CD14-positive monocyte (primary cell): ENCODE measurements around the gene LRTM2. TPM values are rescaled to one million over a fixed set of nuclear protein-coding genes. Genes with fewer than 3 reads are reported as not detected.
A peak's percentile ranks its signal among the peaks of the same experiment; 100 is the strongest.

Experiments
- DNase-seq, 3 donors: peaks; one replicate each; pipeline ENCODE4 v3.0.0-alpha.2; 2011 to 2022
- H2AFZ ChIP-seq: 2 replicates; pipeline ENCODE4 v1.6.0; 2012; ENCODE audit warnings: mild to moderate bottlenecking, low read depth, low read length, inconsistent platforms; ENCODE audit not compliant: insufficient read depth, poor library complexity, severe bottlenecking
- H3K27ac ChIP-seq, 2 donors: 1 replicate in 1 of 2; 2 replicates in 1 of 2; pipeline ENCODE4 v1.5.1; 2012 to 2013; ENCODE audit warnings: low read length in 2 of 2, control low read depth in 1 of 2, inconsistent platforms in 1 of 2, low read depth in 1 of 2, mild to moderate bottlenecking in 1 of 2
- H3K27me3 ChIP-seq, 2 donors: one replicate each; pipeline versions ENCODE4 v1.6.0 to v1.6.1; 2011 to 2013; ENCODE audit warnings: low read length in 2 of 2; ENCODE audit not compliant: control insufficient read depth in 2 of 2, insufficient read depth in 2 of 2
- H3K36me3 ChIP-seq, 2 donors: replicated peaks in 1 of 2; 1 replicate in 1 of 2; 2 replicates in 1 of 2; pipeline versions ENCODE4 v1.5.1 to v1.6.1; 2012 to 2013; ENCODE audit warnings: low read length in 2 of 2, control low read depth in 1 of 2, inconsistent platforms in 1 of 2, mild to moderate bottlenecking in 1 of 2; ENCODE audit not compliant: insufficient read depth in 2 of 2, control insufficient read depth in 1 of 2
- H3K4me1 ChIP-seq, 2 donors: 1 replicate in 1 of 2; 2 replicates in 1 of 2; pipeline versions ENCODE4 v1.5.1 to v1.6.1; 2012 to 2013; ENCODE audit warnings: low read length in 2 of 2, control low read depth in 1 of 2, inconsistent platforms in 1 of 2, mild to moderate bottlenecking in 1 of 2, moderate library complexity in 1 of 2; ENCODE audit not compliant: insufficient read depth in 2 of 2, control insufficient read depth in 1 of 2
- H3K4me2 ChIP-seq: replicated peaks from 2 replicates; pipeline ENCODE3; 2012; ENCODE audit warnings: low read length, moderate library complexity, mild to moderate bottlenecking; ENCODE audit not compliant: poor library complexity, severe bottlenecking; ENCODE audit errors: extremely low read depth
- H3K4me3 ChIP-seq, 3 experiments: fragments of 200-600 bp in 1 of 3; sonication (generic) in 1 of 3; replicated peaks in 1 of 3; 1 replicate in 2 of 3; 2 replicates in 1 of 3; pipeline ENCODE4 v1.5.1; 2011 to 2013; ENCODE audit warnings: low read length in 3 of 3, mild to moderate bottlenecking in 3 of 3, control low read depth in 2 of 3, low read depth in 2 of 3, inconsistent platforms in 1 of 3, moderate library complexity in 1 of 3
- H3K79me2 ChIP-seq: 2 replicates; pipeline ENCODE4 v1.6.0; 2012; ENCODE audit warnings: mild to moderate bottlenecking, control low read depth, inconsistent platforms, low read length, moderate library complexity; ENCODE audit not compliant: insufficient read depth
- H3K9ac ChIP-seq: 2 replicates; pipeline ENCODE4 v1.6.0; 2017; ENCODE audit warnings: low read length, mild to moderate bottlenecking; ENCODE audit not compliant: insufficient read depth, poor library complexity, severe bottlenecking
- H3K9me3 ChIP-seq, 2 donors: replicated peaks in 1 of 2; 1 replicate in 1 of 2; 2 replicates in 1 of 2; pipeline versions ENCODE4 v1.5.1 to v1.6.1; 2012 to 2013; ENCODE audit warnings: low read length in 2 of 2, control low read depth in 1 of 2; ENCODE audit not compliant: control insufficient read depth in 1 of 2, insufficient read depth in 1 of 2
- H4K20me1 ChIP-seq: 2 replicates; pipeline ENCODE4 v1.6.0; 2012; ENCODE audit warnings: mild to moderate bottlenecking, low read length, control low read depth, moderate library complexity; ENCODE audit not compliant: insufficient read depth
- H3K27ac Mint-ChIP-seq, 7 donors: one replicate each; pipeline ENCODE4 v1.8.0; 2020; ENCODE audit warnings: mild to moderate bottlenecking in 7 of 7, mixed read lengths in 7 of 7, moderate library complexity in 6 of 7, inconsistent platforms in 2 of 7
- H3K27me3 Mint-ChIP-seq, 3 donors: one replicate each; pipeline ENCODE4 v1.8.0; 2021 to 2022; ENCODE audit warnings: low read depth in 3 of 3, mild to moderate bottlenecking in 3 of 3, mixed read lengths in 3 of 3, moderate library complexity in 3 of 3, inconsistent platforms in 1 of 3
- H3K36me3 Mint-ChIP-seq, 2 donors: one replicate each; pipeline ENCODE4 v1.8.0; 2020; ENCODE audit warnings: mixed read lengths in 2 of 2, inconsistent platforms in 1 of 2, mild to moderate bottlenecking in 1 of 2
- H3K4me1 Mint-ChIP-seq: one replicate; pipeline ENCODE4 v1.8.0; 2020; ENCODE audit warnings: mild to moderate bottlenecking, mixed read lengths
- H3K4me3 Mint-ChIP-seq, 2 donors: one replicate each; pipeline ENCODE4 v1.8.0; 2020; ENCODE audit warnings: mild to moderate bottlenecking in 2 of 2, mixed read lengths in 2 of 2, moderate library complexity in 1 of 2
- H3K9me3 Mint-ChIP-seq, 7 donors: one replicate each; pipeline ENCODE4 v1.8.0; 2020 to 2022; ENCODE audit warnings: mixed read lengths in 7 of 7, mild to moderate bottlenecking in 6 of 7, moderate library complexity in 6 of 7, inconsistent platforms in 2 of 7
- CTCF ChIP-seq: fragments of 200-600 bp; IDR thresholded peaks from one replicate; pipeline ENCODE4 v1.8.0; 2022; ENCODE audit warnings: antibody characterized with exemption, mild to moderate bottlenecking
- WGBS: methylation state at CpG from one replicate; pipeline ENCODE4 v1.1.5; 2013; ENCODE audit warnings: missing lambda C conversion rate; ENCODE audit not compliant: insufficient coverage; 5-methylcytosine and 5-hydroxymethylcytosine counted together
- intact Hi-C, 2 donors: fragments of 100-400 bp; cut with micrococcal nuclease; formaldehyde crosslinking; loops; one replicate each; pipeline versions ENCODE4 v1.15.0 to v1.15.1; 2023
- polyA plus RNA-seq, 3 donors: library from polyadenylated mRNA; depleted of rRNA in 1 of 3; unstranded in 2 of 3; stranded (reverse) in 1 of 3; fragments of 300-500 nt in 2 of 3; fragments of >200 nt in 1 of 3; fragmentation: Illumina TruSeq in 2 of 3; gene quantifications; 1 replicate in 2 of 3; 2 replicates in 1 of 3; pipeline ENCODE4 v1.2.3, GENCODE V29; 2012 to 2021

The LRTM2 gene
- polyA plus RNA-seq, 3 donors = not detected

- peaks cover 7% of the 10 kb centered on the region for H3K4me1 Mint-ChIP-seq
- no peak overlapping the region for H3K4me2 ChIP-seq
- H3K9me3 Mint-ChIP-seq = peaks cover 0 to 2% (median 0%) of the 10 kb centered on the region in 7 donors
- H3K9ac ChIP-seq = no peak overlapping the region
- intact Hi-C loops = no loop called here
- TF ChIP-seq CTCF = no peak
- no peak overlapping the region for H3K4me3 ChIP-seq
- H3K27me3 ChIP-seq = peaks cover 2 to 29% of the 10 kb centered on the region in 2 donors
- WGBS = 72% methylated on average over 3 of the region's 3 CpGs
- H3K9me3 ChIP-seq = no peaks in the 10 kb centered on the region
- H3K27me3 Mint-ChIP-seq = peaks cover 24 to 37% (median 32%) of the 10 kb centered on the region in 3 donors
- no peaks in the 10 kb centered on the region for H3K36me3 ChIP-seq
- H4K20me1 ChIP-seq = no peaks in the 10 kb centered on the region
- H3K27ac ChIP-seq = no peak overlapping the region
- no peaks in the 10 kb centered on the region for H3K36me3 Mint-ChIP-seq
- H3K27ac Mint-ChIP-seq = no peak overlapping the region
- DNase-seq = no peak
- no peaks in the 10 kb centered on the region for H3K79me2 ChIP-seq
- H3K4me3 Mint-ChIP-seq = peak overlapping the region in 1 of 2 donors; percentile 71
- no peak overlapping the region for H2AFZ ChIP-seq
- no peaks in the 10 kb centered on the region for H3K4me1 ChIP-seq
These were observed 10.1 kb downstream of the LRTM2 start for GRCh38 chr12:1830401-1830845.

- H3K4me3 Mint-ChIP-seq = peak overlapping the region in 1 of 2 donors; percentile 71
- intact Hi-C loops = no loop called here
- WGBS = 10% methylated on average over 31 of the region's 34 CpGs
- H2AFZ ChIP-seq = no peak overlapping the region
- H3K4me1 Mint-ChIP-seq = peaks cover 7% of the 10 kb centered on the region
- H3K27ac Mint-ChIP-seq = peak overlapping the region in 1 of 7 donors; percentile 24
- no peak overlapping the region for H3K9ac ChIP-seq
- H3K36me3 ChIP-seq = no peaks in the 10 kb centered on the region
- peaks cover 2 to 29% of the 10 kb centered on the region in 2 donors for H3K27me3 ChIP-seq
- peak; percentile 28 to 36 (median 31) for DNase-seq
- no peaks in the 10 kb centered on the region for H3K4me1 ChIP-seq
- no peak overlapping the region for H3K27ac ChIP-seq
- no peak overlapping the region for H3K4me3 ChIP-seq
- no peaks in the 10 kb centered on the region for H4K20me1 ChIP-seq
- no peaks in the 10 kb centered on the region for H3K36me3 Mint-ChIP-seq
- no peaks in the 10 kb centered on the region for H3K9me3 ChIP-seq
- no peaks in the 10 kb centered on the region for H3K79me2 ChIP-seq
- peaks cover 0 to 2% (median 0%) of the 10 kb centered on the region in 7 donors for H3K9me3 Mint-ChIP-seq
- peaks cover 23 to 38% (median 33%) of the 10 kb centered on the region in 3 donors for H3K27me3 Mint-ChIP-seq
- no peak overlapping the region for H3K4me2 ChIP-seq
- no peak for TF ChIP-seq CTCF
These were observed 10.9 kb downstream of the LRTM2 start for GRCh38 chr12:1830981-1831963.
